HG02970 (cell line): ENCODE data around the gene CD14.
"Not testable (repeated sequence)": the region's sequence is repeated elsewhere in the genome, so short reads cannot be mapped to it uniquely, and the experiment has no call there.

Experiments
- ATAC-seq: cut with Tn5 transposase; IDR thresholded peaks from one replicate; pipeline ENCODE4 v1.9.1; 2021; ENCODE audit warnings: mild to moderate bottlenecking, moderate library complexity, moderate number of reproducible peaks; ENCODE audit not compliant: unreplicated experiment, low FRiP score

The CD14 gene

DNA sequence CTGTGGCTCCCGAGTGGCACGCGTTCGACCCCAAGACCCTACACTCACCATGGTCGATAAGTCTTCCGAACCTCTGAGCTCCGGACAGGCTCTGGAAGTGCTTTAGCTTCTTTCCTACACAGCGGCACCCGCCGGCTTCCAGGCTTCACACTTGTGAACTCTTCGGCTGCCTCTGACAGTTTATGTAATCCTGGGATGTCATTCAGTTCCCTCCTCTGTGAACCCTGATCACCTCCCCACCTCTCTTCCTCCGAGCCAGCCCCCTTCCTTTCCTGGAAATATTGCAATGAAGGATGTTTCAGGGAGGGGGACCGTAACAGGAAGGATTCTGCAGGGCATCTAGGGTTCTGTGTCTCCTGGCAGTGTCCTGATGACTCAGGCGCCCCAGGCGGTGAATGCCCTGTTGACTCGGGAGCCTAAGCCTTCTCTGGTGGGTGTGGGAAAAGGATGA is at the start of gene CD14:
TSS of gene CD14 (minus strand) at position 155 of the 451 bp plus-strand sequence. CDS start at position 51, 104 bp downstream.
- ATAC-seq: no peak

DNA sequence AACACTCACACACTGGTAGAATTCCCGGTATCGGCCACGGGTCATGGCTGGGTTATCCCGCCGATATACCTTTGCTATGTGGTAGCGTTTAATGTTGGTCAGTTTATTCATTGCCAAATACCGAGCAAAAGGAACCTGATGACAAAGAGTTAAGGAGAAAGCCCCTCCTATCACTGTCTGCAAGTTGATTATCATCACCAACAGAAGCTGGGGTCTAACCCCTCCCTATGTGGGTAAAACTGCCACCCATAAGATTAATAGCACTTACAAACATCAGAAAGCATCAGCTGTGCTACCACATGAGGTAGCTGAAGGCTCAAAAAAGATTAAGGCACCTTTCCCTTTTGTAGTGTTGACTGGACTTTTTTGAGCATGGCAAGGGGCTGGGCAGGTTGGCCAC is 46.0 kb upstream of the CD14 start:
- no peak for ATAC-seq

DNA sequence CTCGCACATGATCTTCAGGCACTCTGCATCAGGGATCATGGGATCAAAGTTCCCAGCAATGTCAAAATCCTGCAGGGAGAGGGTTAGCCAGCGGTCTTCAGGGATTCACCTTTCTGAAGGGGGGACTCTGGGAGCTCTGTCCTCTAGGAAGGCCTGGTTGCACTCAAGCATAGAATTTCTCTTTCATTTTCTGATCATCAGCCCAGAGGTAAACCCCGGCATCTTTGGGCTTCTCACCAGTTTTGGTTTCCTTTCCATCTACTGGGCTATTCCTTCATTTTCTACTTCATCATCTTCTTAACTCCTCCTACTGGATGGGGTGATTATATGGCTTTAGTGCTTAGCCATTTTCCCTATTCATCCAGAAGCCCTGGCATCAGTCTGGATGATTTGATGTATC is 45.0 kb upstream of the CD14 start:
- ATAC-seq: no peak

DNA sequence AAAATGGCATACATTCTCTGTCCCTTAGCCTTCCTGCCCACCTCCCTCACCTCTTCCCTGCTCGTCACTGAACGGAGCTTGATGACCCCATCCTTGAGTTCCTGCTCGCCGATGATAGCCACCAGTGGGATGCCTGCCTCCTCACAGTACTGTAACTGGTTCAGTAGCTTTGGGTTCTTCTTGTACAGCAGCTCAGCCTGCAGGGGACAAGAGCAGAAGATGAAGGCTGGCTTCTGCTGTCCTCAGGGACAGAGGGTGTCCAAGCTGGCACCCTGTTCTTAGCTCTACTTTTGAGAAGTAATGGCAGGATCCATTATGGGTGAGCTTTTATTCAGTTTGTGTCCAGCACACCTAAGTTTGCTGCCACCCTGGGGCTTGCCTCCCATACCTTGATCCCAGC is 41.7 kb upstream of the CD14 start:
- ATAC-seq: no peak

DNA sequence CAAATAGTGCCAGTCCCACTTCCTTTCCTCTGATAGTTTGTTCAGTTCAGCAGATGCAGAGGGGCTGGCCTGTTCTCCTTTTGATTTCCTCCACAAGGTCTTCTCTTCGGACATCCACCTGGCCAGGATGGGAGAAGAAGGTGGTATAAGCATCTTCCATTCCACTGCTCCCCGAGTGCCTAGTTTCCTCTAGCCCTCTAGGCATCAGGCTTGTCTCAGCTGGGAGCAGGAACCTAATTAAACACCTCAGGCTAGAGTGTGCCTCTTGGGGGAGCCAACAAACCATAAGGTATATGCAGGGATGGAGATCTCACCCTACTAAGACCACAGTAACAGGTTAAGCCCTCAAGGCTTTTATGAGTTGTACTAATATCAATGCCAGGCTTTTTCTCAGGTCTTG is 41.2 kb upstream of the CD14 start:
- ATAC-seq: no peak

DNA sequence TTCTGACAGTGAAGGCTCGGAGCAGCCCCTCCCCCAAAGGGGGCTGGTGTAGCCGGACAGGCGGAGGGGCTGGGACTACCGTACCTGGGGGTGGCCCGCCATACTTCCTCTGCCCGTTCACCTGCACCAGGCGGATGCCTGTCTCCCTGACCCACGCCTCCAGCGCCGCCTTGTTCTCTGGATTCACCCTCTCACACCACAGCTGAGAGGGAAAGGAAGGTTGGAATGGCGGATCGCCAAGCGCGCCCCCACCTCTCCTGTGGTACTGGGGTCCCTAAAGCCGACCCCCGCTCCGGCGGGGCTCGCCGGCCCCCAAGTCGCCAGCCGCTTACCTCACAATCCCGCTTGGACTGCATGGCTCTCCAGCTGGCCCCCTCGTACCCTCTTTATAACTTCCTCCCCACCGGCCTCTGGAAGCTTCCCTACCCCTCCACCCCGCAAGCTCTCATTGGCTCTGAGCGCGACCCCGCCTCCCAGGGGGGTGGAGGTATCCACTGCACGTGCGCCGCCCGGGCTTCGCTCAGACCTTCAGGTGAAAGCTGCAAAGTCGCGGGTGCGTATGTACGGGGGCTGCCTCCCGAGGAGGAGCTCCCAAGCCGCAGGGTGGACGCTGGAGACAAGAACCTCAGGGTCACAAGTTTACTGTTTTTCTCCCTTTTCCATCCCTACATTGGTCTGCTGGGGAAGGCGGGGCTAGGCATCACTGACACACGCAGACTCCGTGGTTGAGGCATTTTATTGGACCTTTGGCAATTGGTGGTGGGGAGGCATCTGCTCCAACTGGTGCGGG is 40.4 kb upstream of the CD14 start, which contains the start of gene DND1:
TSS of gene DND1 (minus strand) at position 390 of the 790 bp plus-strand sequence. CDS start at position 356, 34 bp downstream.
- ATAC-seq: no peak

DNA sequence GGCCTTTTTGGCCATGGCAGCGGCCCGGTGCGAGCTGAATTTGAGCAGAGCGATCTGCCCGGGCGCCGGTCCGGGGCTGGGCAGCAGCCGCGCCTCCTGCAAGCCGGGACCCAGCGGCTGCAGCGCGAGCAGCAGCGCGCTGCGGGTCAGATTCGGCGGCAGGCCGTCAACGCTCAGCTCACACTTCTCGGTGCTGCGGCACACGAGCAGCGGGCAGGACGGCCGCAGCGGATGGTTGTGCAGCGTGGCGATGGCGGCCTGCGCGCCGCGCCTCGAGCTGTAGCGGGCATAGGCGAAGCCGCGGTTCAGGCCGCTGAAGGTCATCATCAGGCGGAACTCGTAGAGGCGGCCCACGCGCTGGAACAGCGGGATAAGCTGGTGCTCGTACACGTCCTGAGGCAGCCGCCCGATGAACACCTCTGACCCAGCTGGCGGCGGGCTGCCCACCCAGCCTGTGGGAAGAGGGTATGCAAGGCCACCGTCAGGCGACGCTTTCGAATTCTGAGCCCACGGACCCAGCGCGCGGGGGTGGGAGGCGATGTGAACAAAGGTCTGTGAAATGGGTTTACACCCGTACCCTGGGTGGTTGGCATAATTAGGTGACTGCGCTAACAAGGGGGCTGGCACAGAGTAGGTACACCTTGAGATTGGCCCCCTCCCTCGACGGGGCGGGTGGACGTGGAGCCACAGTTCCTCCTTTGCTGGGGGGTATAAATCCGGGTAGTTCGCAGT is 39.6 kb upstream of the CD14 start:
- no peak for ATAC-seq

DNA sequence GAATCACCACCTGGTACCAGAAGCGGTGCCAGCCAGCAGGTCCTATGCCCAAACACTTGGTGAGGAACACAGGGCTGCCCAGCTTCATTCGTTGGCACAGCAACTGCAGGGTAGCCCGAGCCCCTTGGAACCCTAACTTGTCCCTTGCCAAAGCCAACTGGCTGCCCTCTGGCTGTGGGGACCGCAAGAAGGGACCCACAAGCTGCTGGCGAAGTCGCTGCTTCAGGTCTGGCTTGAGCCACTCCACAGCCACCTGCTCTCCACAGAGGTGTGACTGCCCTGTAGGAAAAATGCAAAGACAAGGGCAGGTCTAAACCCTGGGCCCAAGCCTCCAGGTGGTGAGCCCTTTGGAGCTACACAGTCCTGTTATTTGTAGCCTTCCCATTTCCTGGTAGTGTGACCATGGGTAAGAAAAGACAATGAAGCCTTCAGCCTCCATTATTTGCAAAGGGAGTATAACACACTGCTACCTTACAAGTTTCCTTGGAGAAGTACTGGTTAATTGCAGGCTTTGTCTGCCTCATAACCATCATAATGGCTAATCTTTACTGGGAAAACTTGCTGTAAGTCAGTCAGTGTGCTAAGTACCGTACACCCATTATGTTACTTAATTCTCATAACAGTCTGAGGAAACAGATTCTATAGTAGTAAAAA is 38.6 kb upstream of the CD14 start:
- ATAC-seq: no peak

DNA sequence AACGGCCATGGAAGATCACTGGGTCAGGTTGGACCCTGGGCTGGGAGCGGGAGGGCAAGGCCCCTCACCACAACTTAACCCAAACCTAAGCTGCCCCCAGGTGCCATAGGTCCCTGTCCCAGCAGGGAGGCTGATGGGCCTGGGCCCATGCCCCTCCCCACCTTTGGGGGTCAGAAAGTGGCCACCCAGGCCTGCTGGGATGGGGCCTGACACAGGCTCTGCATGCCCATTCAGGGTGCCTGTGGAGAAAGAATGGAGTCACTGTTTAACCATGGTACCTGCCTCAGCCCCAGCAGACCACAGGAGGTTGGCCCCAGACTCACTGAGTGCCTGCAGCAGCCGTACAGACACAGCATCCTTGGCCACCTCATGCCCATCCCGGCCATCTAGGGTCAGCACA is 38.1 kb upstream of the CD14 start:
- not testable (repeated sequence) for ATAC-seq

DNA sequence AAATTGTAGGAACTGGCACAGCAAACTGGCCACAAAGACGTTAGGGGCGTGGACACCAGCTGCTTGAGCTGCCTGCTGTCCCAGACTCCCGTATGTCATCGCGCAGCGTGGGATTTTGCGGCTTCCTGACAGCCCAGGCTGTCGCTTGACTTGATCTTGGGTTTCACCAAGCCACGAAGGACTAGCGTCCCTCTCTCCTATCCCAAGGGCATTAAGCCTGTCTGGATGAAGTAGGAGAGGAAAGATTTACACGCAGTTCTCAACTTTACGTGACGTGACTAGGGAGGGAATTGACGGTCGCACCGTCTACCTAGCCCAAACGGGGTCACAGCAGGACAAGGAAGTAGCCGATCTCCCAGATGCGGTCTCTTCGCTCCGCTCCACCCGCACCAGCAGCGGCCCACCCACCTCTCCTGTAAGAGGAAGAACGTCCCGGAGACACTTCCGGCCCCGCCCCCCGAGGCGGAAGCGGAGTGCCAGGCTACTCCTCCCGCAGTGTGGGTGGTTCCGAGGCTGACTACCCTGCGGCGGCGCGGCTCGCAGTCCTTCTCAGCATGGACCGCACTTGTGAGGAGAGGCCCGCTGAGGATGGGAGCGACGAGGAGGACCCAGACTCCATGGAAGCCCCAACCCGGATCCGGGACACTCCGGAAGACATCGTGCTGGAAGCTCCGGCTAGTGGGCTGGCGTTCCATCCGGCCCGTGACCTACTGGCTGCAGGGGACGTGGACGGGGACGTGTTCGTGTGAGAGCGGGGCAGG is 31.6 kb upstream of the CD14 start, which contains the start of gene WDR55:
TSS of gene WDR55 (plus strand) at position 546 of the 761 bp plus-strand sequence. CDS start at position 555, 9 bp downstream.
- ATAC-seq: peak; percentile 94

DNA sequence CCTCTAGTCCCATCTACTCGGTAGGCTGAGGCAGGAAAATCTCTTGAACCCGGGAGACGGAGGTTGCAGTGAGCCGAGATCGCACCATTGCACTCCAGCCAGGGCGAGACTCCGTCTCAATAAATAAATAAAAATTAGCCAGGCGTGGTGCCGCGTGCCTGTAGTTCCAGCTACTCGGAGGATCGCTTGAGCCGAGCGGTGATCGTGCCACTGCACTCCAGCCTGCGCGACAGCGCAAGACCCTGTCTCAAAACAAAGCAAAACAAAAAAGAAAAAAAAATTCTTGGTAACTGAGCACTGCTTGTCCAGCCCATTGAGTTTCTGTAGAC is 31.0 kb upstream of the CD14 start:
- ATAC-seq: no peak

DNA sequence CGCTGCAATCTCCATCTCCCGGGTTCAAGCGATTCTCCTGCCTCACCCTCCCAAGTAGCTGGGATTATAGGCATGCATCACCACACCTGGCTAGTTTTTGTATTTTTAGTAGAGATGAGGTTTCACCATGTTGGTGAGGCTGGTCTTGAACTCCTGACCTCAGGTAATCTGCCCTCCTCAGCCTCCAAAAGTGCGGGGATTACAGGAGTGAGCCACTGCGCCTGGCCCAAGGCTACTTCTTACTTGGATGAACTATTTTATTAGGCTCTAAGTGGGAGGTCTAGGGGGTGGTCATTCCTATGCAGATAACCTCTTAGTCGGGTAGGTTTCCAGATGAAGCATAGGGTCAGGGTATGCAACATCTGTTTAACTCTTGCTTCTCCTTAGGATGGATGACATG is 27.4 kb upstream of the CD14 start:
- not testable (repeated sequence) for ATAC-seq

DNA sequence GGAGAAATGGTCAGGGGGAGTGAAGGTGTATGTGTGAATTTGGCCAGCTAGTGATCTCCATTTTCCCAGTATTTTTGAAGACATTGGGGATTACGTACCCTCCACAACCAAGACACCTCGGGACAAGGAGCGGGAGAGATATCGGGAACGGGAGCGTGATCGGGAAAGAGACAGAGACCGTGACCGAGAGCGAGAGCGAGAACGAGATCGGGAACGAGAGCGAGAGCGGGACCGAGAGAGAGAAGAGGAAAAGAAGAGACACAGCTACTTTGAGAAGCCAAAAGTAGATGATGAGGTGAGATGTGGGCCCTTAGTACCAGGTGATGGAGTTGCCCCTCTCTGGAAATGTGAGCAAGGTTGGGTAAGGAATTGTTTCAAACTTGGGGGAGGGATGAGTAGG is 25.9 kb upstream of the CD14 start:
- no peak for ATAC-seq

DNA sequence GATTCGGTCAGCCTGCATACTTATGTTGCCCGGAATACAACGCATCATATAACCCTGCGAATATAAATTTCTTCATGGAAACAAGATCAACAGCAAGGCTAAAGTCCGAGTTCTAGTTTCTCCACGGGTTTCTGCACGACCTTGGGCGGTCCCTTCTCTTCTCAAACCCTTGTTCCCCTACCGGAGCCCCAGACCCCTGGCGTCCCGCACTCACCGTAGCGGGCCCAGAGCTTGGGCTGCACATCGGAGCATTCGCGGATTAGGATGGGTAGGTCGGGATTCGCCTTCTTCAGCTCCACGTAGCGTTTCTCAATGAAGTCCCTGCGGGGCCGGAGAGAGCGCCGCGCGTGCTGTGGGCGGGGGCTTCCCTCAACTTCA is 14.1 kb upstream of the CD14 start:
- ATAC-seq: no peak

DNA sequence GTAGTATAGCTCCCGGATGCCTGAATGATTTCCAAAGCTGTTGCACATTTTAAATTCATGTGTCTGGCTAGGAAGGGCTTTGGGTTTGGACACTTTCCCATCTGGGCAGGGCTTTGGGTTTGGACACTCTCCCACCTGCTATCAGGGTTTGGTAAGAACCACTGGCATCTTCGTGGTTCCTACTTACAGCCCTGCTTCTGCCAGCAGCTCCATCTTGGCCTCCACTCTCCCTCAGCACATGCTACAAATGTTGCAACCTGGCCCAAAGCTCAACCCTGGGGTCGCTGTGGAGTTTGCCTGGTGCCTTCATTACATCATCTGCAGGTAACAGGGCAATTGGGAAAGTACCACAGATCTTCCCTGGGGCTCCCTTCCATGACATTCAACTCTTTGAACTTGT is 9.7 kb upstream of the CD14 start:
- no peak for ATAC-seq

DNA sequence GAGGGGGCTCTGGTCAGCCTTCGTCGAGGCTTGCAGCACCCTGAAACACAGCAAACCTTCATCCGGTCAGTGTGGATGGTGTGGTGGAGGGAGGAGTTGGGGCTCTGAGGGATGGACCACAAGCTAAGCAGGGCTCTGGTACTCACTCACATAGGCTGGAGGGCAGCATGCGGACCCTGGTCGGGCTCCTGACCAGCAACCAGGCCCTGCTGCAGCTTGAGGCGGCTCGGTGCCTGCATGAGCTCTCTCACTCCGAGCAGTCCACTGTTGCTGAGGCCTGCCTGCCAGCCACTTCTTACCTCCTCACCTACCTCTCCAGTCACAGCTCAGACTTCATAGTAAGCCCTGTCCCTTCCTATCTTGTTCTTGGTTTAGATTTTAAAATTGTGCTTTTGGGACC is 8.7 kb upstream of the CD14 start:
- no peak for ATAC-seq

DNA sequence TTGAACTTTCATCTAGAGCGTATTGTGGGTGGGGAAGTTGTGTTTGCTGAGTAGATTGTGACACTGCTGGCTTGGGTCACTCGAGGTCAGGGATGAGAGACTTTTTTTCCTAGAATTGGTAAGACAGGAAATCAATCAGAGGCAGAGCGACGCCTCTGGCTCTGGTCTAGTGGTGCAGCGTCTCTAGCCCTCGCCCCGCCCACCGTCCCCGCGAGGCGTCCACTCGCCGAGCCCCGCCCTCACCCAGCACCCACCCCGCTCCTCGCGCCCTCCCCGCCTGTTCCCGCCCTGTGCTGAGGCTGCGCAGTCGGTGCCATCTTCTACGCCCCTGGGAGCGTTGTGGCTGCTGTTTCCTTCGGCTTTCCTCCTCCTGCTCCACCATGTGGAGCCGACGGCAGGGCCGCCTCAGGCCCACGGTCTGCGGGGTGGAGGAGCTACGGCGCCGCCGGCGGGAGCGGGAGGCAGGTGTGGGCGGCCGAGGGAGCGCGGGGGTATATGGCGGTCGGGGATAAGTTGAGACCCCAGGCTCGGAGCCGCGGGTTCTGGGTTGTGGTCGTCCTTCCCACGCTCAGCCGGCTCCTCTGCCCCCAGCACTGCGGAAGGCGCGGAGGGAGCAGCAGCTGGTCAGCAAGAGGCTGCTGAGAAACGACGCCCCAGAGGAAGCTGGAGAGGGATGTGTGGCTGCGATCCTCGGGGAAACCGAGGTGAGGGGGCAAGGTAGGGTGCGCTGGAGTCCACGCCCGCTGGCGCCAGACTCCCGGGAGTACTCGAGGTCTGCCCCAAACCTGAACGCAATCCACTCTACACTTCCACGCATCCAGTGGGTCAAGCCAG is 6.4 kb upstream of the CD14 start, which contains the start of gene TMCO6:
TSS of gene TMCO6 (plus strand) at position 304 of the 834 bp plus-strand sequence. CDS start at position 381, 77 bp downstream.
- ATAC-seq: peak; percentile 91

DNA sequence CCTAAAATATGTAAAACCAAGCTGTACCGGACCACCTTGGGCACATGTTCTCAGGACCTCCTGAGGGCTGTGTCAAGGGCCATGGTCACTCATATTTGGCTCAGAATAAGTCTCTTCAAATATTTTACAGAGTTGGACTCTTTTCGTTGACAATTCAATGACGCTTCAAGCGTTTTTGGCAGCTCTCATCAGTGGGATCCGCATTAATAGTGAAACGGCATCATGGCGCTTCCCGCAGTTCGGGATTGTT is 5.8 kb upstream of the CD14 start:
- not testable (repeated sequence) for ATAC-seq

DNA sequence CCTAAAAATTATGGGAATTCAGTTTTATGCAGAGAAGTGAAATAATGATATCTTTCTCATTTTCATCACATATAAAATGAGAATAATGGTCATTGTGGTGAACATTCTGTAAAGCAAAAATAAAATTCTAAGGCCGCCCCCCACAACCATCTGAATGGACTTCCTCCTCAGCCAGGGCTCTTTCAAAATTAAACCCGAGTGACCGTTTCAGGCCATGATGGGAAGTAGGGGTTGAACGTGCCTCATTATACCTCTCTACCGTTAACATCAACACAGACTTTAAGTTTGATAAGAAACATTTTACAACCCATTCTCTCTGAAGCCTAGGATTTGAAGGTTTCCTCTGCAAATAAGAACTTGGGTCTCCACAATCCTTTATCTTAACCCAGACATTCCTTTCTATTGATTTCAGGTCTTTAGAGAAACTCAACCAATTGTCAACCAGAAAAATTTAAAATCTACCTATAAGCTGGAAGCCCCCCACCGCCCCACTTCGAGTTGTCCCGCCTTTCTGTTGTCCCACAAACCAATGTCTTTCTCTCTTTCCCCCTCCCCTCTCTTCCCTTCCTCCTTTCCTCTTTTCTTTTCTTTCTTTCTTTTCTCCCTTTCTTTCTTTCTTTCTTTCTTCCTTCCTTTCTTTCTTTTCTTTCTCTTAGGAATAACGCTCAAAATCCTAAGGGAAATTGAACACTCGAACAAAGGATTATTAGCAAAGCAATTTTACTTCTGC is 4.6 kb upstream of the CD14 start:
- no peak for ATAC-seq
